HG03460 (cell line): ENCODE data around the gene IFFO2.

Experiments used
- ATAC-seq: cut with Tn5 transposase; IDR thresholded peaks from one replicate; pipeline ENCODE4 v1.9.1; 2021; ENCODE audit not compliant: unreplicated experiment

IFFO2 gene

DNA sequence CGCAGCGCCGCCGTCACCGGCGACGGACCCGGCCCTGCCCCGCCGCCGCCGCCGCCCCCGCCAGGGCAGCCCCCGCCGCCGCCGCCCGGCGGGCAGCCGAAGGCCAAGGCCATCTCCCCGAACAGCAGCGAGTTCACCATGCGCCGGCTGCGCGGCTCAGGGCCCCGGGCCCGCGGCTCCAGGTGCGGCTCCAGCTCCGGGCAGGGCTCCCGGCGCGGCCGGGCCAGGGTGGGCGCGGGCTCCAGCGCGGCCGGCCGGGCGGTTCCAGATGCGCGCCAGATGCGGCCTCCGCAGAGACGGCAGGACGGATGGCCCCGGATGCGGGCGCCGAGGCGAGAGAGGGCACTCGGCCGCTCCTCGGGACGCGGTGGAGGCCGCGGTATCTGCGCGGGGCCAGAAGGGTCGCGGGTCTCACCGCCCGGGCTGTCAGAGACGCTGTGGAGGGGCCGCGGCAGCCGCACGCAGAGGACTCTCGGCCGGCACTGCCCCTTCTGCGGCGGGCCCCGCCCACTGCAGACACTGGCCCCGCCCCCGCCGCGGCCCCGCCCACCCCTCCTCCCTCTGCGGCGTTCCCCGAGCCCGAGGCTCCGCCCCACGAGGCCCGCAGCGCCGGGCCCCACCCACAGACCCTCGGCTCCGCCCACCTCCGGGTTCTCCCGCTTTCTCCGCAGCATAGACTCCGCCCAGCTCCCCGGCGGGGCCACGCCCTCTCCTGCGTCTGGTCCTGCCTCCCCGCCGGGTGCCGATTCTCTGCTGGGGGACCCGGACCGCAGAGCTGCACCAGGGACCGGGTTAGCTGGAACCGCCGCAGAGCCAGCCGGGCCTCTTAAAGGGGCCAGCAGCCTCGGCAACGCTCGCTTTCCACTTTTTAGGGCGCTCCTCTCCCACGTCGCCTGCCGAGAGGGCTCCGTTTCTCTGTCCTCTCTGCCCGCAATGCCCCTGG, at the start of gene IFFO2:
Gene IFFO2, minus strand, starts transcription at position 484 of the 943 bp plus-strand sequence. Its CDS starts 344 bp downstream, at position 140.
- peak; percentile 57 for ATAC-seq

DNA sequence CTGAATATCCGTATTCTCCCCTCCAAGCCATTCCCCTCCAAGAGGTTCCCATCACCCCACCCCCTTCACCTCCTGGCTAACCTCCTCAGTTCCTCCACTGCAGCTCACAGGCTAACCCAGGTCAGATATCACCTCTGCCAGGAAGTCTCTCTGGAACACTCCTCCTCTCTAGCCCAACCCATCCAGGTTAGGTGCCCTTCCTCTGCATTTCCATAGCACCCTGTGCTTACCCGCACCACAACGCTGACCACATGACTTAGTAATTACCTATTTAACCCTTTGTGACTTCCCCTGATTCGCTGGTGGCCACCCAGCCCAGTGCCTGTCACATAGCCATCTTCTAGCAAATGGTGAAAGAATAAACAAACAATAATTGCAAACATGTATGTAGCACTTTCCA, 49.5 kb upstream of the IFFO2 start:
- ATAC-seq, result no peak

DNA sequence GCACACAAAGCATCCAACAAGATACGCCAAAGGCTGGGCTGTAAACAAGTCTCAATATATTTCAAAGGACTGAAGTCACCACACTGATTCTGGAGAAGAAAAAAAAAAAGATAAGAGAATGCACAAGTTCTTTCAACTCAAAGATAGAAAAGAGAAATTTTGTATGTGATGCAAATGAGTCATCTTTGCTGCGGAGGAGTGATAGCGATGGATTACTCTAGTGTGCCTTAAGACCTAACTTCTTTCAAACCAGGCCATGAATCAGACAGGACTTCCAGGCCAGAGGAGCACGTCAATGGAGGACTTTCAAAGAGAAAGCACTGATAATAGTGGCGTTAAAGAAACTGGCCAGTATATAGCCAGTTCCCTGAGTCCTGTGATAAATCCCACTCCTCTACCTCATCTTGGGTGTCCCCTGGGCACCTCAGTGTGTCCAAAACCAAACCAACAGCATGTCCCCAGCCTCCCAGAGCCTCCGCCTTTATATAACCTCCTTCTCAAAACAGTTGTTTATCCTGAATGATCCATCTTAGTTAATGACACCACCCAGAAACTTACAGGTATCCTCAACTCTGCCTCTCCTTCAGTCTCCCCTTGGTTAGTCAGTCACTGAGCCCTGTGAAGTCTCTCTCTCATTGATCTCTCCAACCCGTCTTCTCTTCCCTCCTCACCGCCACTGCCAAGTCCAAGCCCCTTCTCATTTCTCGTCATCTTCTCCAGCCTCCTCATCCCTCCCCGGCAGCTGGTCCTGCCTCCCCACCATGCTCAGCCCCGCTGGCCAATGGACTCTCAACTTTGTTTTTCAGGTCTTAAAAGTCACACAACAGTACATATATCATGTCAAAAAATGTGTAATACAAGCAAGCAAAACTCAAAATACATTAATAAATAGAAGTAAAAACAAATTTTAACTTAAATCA, 47.2 kb upstream of the IFFO2 start:
- no peak for ATAC-seq

DNA sequence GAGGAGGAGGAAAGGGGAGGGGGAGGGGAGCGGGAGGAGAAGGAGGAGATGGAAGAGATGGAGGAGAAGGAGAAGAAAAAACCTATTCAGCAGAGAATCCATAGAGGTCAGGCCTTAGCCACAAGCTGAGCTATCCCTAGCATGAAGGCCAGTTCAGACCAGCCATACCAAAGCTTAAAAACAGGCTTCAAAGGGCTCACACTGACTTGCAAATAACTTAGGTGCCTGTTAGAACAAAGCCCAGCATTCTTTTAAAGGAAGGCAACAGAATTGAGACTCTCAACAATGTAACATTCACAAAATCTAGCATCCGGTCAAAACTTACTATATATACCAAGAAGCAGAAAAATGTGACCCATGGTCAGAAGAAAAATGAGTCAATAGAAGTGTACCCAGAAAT, 43.6 kb upstream of the IFFO2 start:
- ATAC-seq, result no peak

DNA sequence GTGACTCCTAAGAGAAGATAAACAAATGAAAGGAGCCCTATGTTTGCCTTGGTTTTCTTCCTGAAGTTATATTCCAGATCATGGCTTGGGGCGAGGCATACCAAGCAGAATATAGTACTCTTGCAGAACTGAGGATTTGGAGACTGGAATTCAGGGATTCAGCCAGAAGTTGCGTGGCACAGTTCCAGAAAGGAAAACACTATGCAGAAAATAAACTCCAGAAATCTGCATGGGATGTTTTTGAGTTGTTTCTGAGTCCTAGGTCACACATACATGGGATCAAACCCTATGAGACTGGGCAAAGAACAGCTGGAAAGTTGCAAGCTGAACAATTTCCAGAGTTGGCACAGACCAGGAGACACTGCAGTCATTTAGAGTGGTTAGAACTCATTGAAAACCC, 42.9 kb upstream of the IFFO2 start:
- no peak for ATAC-seq

DNA sequence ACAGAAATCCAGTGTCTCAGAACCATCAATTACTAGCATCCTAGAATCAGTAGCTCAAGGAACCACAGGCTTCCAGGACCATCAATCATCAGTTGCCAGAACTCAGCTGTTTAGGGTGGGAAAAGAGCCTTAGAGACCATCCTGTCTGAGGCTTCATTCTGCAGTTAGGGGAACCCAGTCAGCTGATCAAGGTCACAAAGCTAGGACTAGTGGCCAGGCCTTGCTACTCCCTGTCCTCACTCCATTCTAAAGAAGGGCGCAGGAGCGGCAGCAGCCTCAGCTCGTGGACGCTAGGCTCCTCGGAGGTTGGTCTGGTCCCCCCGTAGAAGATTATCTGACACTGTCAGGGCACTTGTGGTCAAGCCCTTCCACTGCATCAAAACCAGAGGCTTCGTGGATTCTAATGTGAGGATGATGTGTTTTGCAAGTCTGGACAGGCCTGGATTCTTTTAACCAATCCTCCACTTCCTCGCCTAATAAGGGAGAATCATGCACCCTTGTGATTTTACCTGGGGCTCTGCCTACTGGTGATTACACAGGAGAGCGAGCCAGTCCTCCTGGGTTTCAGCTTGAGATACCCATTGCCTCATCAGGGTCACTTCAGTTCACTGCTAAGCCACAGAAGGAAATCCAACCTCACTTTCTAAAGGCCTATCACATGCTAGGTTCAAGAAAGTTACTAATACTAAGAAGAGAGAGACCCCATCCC, 41.7 kb upstream of the IFFO2 start:
- ATAC-seq, result no peak

DNA sequence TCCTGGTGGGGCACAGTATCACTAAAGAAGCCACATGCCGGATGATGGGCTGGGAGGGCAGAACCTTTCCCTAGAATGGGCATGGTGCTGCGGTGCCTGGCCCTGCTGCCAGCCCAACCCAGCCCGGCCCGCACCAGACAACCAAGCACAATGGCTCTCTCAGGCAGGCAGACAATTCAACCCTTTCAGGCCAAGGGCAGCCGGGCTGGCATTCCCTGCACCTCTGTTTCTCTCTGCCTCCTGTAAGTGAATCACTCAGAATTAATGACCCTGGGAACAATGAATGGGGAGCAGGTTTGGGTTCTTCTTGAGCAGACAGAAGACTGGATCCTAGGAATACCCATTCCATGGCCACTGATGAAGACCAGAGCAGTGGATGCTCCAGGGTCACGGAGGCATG, 41.0 kb upstream of the IFFO2 start:
- ATAC-seq, result no peak

DNA sequence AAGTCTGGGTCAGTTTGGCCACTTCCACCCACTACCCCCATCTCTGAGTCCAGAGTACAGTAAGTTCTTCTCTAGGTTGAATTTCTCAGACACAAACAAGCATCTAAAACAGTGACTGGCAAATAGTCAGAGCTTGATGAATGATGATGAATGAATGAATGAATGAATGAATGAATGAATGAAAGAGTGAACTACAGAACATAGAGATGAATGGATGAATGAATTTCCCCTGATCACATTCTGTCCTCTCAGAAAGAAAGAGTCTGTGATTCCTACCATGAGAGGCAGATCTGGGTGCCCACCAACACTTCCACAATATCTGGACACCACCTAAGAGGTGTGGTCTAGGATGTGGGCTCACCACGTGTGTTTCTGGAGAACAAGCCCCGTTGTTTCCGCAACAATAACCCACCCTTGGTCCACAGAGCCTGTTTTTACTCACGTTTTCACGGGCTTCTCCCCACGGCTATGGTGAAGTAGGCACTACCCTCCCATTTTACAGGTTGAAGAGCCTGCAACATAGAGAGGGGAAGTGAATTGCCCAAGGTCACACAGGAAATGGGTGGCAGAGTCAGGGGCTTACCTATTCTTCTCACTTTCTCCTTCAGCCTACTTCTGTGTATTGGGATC, 40.2 kb upstream of the IFFO2 start:
- no peak for ATAC-seq

DNA sequence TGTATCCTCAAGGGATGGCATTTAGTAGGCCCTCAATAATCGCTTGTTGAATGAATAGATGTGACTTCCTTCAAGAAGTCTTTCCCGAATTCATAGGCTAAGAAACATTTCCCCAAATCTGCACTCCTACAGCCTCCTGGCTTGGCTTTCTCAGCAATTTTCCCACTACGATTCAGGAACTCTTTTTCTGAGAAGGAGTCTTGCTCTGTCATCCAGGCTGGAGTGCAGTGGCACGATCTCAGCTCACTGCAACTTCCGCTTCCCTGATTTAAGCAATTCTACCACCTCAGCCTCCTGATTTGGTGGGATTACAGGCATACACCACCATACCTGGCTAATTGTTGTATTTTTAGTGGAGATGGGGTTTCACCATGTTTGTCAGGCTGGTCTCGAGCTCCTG, 37.9 kb upstream of the IFFO2 start:
- ATAC-seq, result no peak

DNA sequence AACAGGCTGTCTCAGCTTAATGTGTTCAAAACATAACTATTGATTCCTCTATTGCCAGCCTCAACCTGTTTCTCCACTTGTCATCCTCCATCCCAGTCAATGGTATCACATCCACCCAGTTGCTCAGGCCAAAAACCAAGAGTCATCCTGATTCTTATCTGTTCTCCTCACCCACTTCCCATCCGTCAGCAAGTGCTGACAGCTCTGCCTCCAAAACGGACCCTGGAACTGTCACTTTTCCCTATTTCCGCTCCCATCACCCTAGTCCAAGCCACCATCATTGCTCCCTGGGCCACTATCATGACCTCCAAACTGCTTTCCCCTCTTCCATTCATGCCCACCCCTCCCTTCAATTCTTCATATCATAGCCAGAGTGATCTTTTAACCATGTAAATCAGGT, 36.2 kb upstream of the IFFO2 start:
- no peak for ATAC-seq

DNA sequence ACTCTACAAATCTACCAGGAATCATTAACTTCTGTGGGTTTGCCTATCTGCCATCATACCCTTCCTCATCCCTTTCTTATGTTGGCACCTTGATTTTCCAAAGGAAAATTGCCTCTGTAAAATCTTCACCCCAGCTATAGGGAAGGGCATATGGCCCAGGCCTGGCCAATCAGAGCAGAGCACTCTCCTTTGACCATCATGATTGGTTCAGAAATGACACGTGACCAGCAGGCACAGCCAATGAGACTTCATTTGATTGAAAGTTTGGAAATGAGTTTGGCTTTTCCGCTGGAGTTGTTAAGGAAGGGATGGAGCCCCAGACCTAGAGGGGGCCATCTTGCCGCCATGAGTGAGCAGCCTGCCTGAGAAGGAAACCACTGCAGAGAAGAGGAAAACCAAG, 35.1 kb upstream of the IFFO2 start:
- ATAC-seq, result no peak

DNA sequence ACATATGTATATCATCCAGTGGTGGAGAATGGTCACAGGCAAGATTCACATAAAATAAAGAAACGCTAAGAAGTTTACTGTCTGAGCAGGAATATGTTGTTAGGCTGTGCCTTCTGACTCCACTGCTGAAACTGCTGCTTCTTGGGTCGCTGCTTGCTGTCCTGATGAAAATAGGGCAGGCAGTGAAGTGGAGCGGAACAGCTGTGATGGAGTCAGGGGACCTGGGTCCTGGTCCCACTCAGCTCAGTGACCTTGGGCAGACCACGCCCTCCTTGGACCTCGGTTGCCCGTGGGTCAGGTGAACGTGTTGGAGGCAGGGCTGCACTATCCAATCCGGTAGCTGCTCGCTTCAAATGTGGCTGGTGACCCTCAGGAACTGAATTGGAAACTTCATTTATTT, 33.4 kb upstream of the IFFO2 start:
- no peak for ATAC-seq

DNA sequence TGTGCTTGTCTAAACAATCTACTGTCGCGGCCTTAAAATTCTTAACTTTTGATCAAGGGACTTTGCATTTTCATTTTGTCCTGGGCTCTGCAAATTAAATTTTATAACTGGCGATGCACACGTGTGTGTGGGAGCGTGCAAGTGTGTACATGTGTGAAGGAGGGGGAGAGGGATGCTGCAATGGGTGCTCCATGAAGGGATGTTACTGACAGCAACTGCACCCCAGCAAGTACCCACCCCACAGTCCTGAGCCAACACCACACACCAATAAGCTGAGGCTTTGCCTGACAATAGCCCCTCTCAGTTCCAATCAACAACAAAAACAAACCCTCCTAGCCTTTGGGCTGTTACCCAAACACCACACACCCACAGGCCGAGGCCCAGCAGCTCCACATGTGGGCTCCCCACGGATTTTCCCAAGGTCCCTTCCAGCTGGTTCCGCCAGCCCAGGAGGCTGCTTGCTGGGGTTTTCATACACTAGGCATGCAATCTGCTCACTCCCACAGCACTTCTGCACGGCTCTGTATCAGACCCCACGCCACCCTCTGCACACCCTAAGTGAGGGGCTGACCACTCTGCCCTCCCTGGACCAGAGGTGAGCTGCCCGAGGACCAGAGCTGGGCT, 32.8 kb upstream of the IFFO2 start:
- ATAC-seq, result no peak

DNA sequence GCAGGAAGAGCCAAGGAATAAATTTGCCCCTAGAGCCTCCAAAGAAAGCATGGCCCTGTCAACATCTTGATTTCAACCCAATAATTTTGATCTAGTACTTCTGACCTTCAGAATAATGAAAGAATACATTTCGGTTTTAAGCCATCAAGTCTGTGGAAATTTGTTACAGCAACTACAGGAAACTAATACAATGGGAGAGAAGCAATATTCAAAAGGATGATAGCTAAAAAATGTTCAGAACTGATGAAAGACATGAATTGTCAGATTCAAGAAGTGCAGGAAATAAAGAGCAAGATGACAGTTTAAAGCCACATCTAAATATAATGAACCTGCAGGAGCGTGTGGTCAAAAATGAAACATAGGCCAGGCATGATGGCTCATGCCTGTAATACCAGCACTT, 24.8 kb upstream of the IFFO2 start:
- ATAC-seq, result no peak

DNA sequence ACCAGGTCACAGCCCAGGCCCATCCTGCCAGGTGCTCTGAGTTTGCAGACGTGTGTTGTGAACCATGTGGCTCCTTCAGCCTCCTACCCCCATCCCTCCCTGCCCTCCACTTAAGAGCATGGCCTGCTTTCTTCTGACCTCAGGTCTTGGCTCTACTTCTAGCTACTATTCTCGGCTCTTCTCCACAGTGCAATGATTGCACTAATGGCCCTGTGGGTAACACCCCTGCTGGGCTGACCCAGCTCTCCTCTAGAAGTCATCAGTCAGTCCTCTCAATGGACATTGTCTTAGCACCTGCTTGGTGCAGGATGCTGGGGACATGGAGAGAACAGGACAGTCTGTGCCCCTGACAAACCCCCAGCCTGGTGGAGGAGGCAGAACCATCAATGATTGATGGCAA, 22.2 kb upstream of the IFFO2 start:
- no peak for ATAC-seq

DNA sequence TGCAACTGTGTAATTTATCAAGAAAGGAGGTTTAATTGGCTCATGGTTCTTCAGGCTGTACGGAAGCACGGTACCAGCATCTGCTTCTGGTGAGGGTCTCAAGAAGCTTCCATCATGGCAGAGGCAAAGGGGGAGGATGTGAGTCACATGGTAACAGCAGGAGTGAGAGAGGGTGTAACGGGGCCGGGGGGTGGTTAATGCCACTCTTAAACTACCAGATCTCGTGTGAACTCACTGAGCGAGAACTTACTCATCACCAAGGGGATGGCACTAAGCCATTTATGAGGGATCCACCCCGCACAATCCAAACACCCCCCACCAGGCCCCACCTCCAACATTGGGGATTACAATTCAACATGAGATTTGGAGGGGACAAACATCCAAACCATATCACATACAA, 21.0 kb upstream of the IFFO2 start:
- no peak for ATAC-seq

DNA sequence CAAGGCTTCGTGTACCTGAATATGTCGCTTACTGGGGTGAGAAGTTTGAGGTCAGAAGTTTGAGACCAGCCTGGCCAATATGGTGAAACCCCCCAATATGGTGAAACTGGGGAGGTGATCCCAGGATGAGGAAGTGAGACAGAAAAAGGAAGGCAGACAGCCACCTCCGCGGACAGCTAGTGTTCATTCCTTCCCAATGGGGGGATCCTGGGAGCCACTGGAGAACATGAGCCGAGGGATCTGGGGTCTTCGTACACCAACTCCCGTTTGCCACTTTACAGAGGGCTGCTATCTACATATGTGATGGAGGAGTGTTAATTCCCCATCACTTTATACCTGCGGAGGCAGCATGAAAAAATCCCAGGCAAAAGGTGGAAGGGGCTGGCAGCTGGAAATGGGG, 19.6 kb upstream of the IFFO2 start:
- no peak for ATAC-seq

DNA sequence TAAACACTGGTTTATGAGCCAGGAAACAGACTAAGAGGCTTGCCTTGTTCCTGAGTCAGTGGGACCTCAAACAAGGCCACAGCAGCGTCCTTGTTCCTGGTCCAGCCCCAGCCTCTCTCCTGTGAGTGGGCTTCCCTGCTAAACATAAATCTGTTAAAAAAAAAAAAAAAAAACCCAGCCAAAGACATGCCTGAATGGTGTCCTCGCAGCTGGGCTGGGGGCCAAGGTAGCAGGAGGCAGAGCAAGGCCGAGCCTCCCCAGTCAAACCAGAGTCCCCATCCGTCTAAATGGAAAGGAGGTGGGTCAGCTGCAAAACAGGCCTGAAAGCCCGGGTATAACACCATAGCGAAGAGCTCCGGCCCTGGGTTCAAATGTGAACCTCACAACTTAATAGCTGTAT, 18.1 kb upstream of the IFFO2 start:
- no peak for ATAC-seq

DNA sequence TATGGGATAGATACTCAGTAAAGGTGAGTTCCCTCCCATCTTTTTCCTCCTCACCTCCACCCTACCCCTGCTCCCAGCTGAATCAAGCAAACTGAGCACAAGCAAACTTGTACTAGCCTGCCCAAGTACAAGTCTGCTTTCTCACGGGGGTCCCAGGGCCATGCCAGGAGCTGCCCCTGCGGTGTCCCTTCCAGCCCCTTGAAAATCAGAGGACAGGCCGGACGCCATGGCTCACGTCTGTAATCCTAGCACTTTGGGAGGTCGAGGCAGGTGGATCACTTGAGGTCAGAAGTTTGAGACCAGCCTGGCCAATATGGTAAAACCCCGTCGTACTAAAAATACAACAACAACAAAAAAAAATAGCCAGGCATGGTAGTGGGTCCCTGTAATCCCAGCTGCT, 17.5 kb upstream of the IFFO2 start:
- ATAC-seq, result no peak

DNA sequence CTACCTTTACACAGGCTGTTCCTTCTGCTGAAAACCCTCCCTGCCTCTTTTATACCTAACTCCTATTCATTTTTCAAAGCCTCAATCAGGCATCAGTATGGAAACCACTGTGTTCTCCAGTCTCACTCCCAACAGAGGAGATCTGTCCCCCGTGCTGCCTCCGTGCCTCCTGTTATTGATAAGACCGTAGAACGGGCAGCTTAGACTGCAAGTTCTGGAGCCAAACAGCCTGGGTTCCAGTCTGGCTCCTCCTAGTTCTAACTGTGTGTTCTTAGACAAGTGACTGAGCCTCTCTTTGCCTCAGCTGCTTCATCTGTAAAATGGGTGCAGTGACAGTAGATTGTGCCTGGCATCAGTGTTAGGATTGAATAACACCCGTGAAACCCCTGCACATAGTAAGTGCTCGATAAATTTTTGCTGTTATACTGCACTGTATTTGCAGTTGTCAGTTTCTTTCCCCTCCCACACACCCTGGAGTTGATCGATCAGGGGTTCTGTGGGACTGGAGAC, 17.0 kb upstream of the IFFO2 start:
- ATAC-seq, result no peak
